Heart right ventricle (tissue), 16 donors: Measurements from ENCODE around the gene RALGAPA1. TPM values are rescaled to one million over a fixed set of nuclear protein-coding genes. Genes with fewer than 3 reads are reported as not detected.
A peak's percentile ranks its signal among the peaks of the same experiment; 100 is the strongest.

Source experiments
- ATAC-seq, 8 donors: fragments of 200-7000 bp; cut with Tn5 transposase; one replicate each; pipeline ENCODE4 v1.9.1; 2020; ENCODE audit warnings: mild to moderate bottlenecking in 8 of 8, moderate library complexity in 8 of 8, moderate number of reproducible peaks in 1 of 8
- DNase-seq, 2 donors: peaks; one replicate each; pipeline ENCODE4 v3.0.0-alpha.2; 2020
- H3K27ac ChIP-seq, 10 donors: fragments of 200-600 bp; sonication (generic) in 2 of 10; one replicate each; pipeline versions ENCODE4 v1.5.0 to v1.8.0; 2020 to 2022; ENCODE audit warnings: mild to moderate bottlenecking in 3 of 10
- H3K27me3 ChIP-seq, 7 donors: fragments of 200-600 bp; one replicate each; pipeline ENCODE4 v1.8.0; 2021 to 2022; ENCODE audit warnings: mild to moderate bottlenecking in 2 of 7
- H3K36me3 ChIP-seq, 9 donors: fragments of 200-600 bp; sonication (generic) in 1 of 9; one replicate each; pipeline versions ENCODE4 v1.5.0 to v1.8.0; 2020 to 2022; ENCODE audit warnings: mild to moderate bottlenecking in 2 of 9
- H3K4me1 ChIP-seq, 9 donors: fragments of 200-600 bp; sonication (generic) in 1 of 9; one replicate each; pipeline versions ENCODE4 v1.5.0 to v1.8.0; 2020 to 2022; ENCODE audit warnings: mild to moderate bottlenecking in 4 of 9
- H3K4me3 ChIP-seq, 10 donors: fragments of 200-600 bp; sonication (generic) in 2 of 10; one replicate each; pipeline versions ENCODE4 v1.5.0 to v1.8.0; 2020 to 2022; ENCODE audit warnings: mild to moderate bottlenecking in 7 of 10, moderate library complexity in 2 of 10
- H3K9me3 ChIP-seq, 11 donors: fragments of 200-600 bp in 10 of 11; sonication (generic) in 2 of 11; one replicate each; pipeline versions ENCODE4 v1.5.0 to v1.8.0; 2013 to 2022; ENCODE audit warnings: mild to moderate bottlenecking in 2 of 11, control low read depth in 1 of 11, moderate library complexity in 1 of 11
- WGBS, 2 donors: extraction: QIAGEN DNeasy Blood & Tissue Kit; methylation state at CpG; one replicate each; pipeline ENCODE4 v1.1.7; 2013; ENCODE audit warnings: inconsistent platforms in 1 of 2; 5-methylcytosine and 5-hydroxymethylcytosine counted together
- intact Hi-C, 10 donors: fragments of 100-400 bp; cut with DNase I; formaldehyde crosslinking; loops; one replicate each; pipeline versions ENCODE4 v1.11.1 to v1.14.2; 2022
- polyA plus RNA-seq, 2 donors: library from polyadenylated mRNA; stranded (reverse); fragments of 200-250 nt; gene quantifications; one replicate each; pipeline ENCODE4 v1.2.3, GENCODE V29; 2013
- total RNA-seq, 10 donors: library from RNA; stranded (reverse); fragmentation: NEBNext Ultra II Directional in 3 of 10; extraction: Animal tissue kit (Norgen Biotek cat#: 25700) in 3 of 10; gene quantifications; one replicate each; pipeline versions ENCODE4 v1.2.1 to v1.2.4, GENCODE V29; 2021 to 2023
- TF ChIP-seq, protein P1 (sequence below), 9 donors: fragments of 200-600 bp; sonication (generic) in 2 of 9; IDR thresholded peaks; one replicate each; pipeline versions ENCODE4 v1.5.0 to v1.8.0; 2021 to 2022; ENCODE audit warnings: antibody characterized with exemption in 9 of 9, mild to moderate bottlenecking in 5 of 9, moderate library complexity in 1 of 9
- donor health status: Arrhythmogenic right ventricular cardiomyopathy.
- donor health status: ischemic (EF 13 %, LVEDD 7.1; RV severe dilation, severe dysfunction).
- donor health status: healthy with polysubstance abuse.
- donor health status: DM: no; HTN: yes; CAD: no.
- donor health status: DM: no; HTN: no; CAD: no.
- donor health status: ischemic (EF 25% LVEDD 6.9; RV normal size, moderate dysfunction).
- donor health status: ischemic (EF 25% LVEDD 5.7; RV mildly dilated, moderate dysfunction).
- donor health status: healthy.
- donor health status: DM: yes; HTN: yes; CAD: no.
- donor health status: Ischemic cardiomyopathy.
- donor health status: ischemic (EF 35%, LVEDD 5.7; RV mildly dilated, moderate dysfunction).
- donor health status: nonischemic (EF 11% LVEDD 7.7; RV severe dilation, severe dysfunction).
- donor health status: DM: yes; HTN: yes; CAD: no.
- donor health status: PGD.
- donor health status: ischemic (EF 29% LVEDD 5.4; RV normal size, mild dysfunction).
- donor health status: nonischemic (EF 23%, LVEDD 6.1; RV moderate dilation, normal function).

Gene RALGAPA1
- total and polyA plus RNA-seq, 12 donors: 7.9 to 43.6 (median 35.3) TPM

DNA sequence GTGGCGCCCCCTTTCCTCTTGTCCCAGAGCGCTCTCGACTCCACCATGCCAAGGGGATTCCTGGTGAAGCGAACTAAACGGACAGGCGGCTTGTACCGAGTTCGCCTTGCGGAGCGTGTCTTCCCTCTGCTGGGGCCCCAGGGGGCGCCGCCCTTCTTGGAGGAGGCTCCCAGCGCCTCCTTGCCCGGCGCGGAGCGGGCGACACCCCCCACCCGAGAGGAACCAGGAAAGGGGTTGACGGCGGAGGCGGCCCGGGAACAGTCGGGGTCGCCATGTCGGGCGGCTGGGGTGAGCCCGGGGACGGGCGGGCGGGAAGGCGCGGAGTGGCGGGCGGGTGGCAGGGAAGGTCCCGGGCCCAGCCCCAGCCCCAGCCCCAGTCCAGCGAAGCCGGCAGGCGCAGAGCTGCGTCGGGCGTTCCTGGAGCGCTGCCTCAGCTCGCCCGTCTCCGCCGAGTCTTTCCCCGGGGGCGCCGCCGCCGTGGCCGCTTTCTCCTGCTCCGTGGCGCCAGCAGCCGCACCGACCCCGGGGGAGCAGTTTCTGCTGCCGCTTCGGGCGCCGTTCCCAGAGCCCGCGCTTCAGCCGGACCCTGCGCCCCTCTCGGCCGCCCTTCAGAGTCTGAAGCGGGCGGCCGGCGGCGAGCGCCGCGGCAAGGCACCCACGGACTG is 274.8 kb downstream of the RALGAPA1 start:
- Histone ChIP-seq H3K27me3 (peaks cover 10 to 73% (median 66%) of the 10 kb centered on the region in 7 donors), H3K4me1 (peaks cover 7 to 31% (median 29%) of the 10 kb centered on the region in 9 donors), H3K4me3 (peak overlapping the region; percentile 40 to 63 (median 54)), H3K9me3 (no peaks in the 10 kb centered on the region), H3K36me3 (peaks cover 0 to 16% (median 0%) of the 10 kb centered on the region in 9 donors), H3K27ac (no peak overlapping the region)
- WGBS, 2 donors: 1 to 2% methylated on average over 76 of the region's 77 CpGs
- TF ChIP-seq, protein P1, sequence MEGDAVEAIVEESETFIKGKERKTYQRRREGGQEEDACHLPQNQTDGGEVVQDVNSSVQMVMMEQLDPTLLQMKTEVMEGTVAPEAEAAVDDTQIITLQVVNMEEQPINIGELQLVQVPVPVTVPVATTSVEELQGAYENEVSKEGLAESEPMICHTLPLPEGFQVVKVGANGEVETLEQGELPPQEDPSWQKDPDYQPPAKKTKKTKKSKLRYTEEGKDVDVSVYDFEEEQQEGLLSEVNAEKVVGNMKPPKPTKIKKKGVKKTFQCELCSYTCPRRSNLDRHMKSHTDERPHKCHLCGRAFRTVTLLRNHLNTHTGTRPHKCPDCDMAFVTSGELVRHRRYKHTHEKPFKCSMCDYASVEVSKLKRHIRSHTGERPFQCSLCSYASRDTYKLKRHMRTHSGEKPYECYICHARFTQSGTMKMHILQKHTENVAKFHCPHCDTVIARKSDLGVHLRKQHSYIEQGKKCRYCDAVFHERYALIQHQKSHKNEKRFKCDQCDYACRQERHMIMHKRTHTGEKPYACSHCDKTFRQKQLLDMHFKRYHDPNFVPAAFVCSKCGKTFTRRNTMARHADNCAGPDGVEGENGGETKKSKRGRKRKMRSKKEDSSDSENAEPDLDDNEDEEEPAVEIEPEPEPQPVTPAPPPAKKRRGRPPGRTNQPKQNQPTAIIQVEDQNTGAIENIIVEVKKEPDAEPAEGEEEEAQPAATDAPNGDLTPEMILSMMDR (IDR thresholded peaks at IDR 0.05): no peak
- peak in 1 of 2 donors; percentile 16 for DNase-seq
- intact Hi-C loops: no loop called here
- peak in 4 of 8 donors; percentile 16 to 52 (median 25) for ATAC-seq

DNA sequence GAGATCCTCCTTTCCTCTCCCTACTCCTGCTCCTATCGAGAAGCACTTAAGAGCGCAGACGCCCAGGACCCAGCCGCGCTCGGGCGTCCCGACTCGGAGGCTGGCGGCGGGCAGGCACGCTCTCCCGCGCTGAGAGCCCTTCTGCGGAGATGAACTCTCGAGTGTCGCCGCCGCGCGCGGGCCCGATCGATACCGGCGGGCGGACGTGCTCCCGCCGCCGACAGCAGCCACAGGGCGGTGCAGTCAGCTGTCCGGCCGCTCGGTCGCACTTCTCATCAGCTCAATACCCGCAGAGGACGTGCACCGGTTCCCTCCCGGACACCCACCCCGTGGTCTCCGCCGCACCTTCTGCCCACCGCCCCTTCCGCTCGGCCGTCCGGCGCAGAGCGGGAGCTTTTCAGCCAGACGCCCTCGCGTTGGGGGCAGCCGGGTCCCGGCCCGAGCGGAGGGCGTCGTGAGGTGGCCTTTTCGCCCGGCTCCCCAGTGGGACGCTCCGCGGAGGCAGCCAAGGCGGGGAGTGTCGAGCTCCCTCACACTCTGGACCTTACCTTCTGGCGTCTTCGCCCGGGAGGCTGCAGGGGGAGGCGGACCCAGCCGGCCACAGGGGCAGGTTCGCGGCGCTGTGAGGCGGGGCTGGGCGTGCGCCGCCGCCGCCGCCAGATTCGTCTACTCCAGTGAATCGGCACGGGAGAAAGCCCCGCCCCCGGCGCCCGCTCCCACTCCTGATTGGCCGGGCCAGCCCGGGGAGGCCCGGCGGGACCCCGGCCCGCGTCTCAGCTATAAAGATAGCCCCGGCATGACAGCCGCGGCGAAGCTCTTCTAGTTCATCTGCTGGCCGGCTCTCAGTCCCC is 275.5 kb downstream of the RALGAPA1 start, which contains the start of gene INSM2:
Gene INSM2, plus strand, starts transcription at position 808 of the 851 bp plus-strand sequence. CDS start 89 bp downstream, outside the sequence.
- DNase-seq (peak; percentile 27 to 46), ATAC-seq (peak in 7 of 8 donors; percentile 64 to 81 (median 72))
- peaks cover 0 to 15% (median 0%) of the 10 kb centered on the region in 9 donors for H3K36me3 ChIP-seq
- H3K27ac ChIP-seq: no peak within 1 kb of the TSS
- H3K4me3 ChIP-seq: peak within 1 kb of the TSS; percentile 40 to 63 (median 54)
- WGBS, 2 donors: 0 to 1% methylated on average over 94 to 100 of the region's 100 CpGs
- no peaks in the 10 kb centered on the region for H3K9me3 ChIP-seq
- H3K27me3 ChIP-seq: peaks cover 10 to 80% (median 73%) of the 10 kb centered on the region in 7 donors
- TF ChIP-seq, protein P1 (IDR thresholded peaks at IDR 0.05): no peak
- H3K4me1 ChIP-seq: peaks cover 7 to 31% (median 29%) of the 10 kb centered on the region in 9 donors
- intact Hi-C loops: no loop called here

DNA sequence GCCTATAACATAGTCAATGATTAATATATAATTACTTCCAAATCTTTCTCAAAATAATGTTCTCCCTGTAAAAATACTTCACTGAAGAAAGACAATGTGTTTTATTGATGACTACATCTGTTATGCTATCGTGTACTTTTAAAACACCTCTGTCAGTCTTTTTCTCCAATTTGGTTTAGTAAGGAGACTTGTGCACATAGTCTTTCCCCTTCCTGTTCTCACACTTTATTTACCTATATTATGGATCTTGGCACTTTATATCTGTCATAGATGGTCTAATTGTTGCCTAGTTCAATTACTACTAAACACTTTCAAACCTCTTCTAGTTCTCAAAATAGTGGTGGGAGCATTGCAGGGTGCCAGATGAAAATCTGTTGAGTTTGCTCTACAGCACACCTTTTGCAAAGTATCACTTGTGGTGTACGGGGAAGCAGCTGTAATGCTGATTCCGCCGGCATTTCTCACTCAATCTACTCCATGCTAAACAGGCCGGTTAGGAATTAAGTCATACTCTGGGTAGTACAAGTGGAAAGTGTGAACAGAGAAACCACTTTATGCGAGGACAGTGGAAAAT is 276.2 kb downstream of the RALGAPA1 start:
- DNase-seq (no peak), ATAC-seq (no peak)
- Histone ChIP-seq H3K27me3 (peaks cover 10 to 80% (median 78%) of the 10 kb centered on the region in 7 donors), H3K9me3 (no peaks in the 10 kb centered on the region), H3K27ac (no peak overlapping the region), H3K36me3 (peaks cover 0 to 9% (median 0%) of the 10 kb centered on the region in 9 donors), H3K4me3 (peak overlapping the region in 9 of 10 donors; percentile 40 to 63 (median 54)), H3K4me1 (peaks cover 7 to 31% (median 29%) of the 10 kb centered on the region in 9 donors)
- TF ChIP-seq, protein P1 (IDR thresholded peaks at IDR 0.05): no peak
- WGBS, 2 donors: 10 to 14% methylated on average over 6 of the region's 6 CpGs
- intact Hi-C loops: no loop called here
